Astrocyte (in vitro differentiated cells and primary cell): Measurements from ENCODE around the gene MAPK11. TPM values are rescaled to one million over a fixed set of nuclear protein-coding genes. Genes with fewer than 3 reads are reported as not detected.

Experiments
- DNase-seq: peaks from one replicate; pipeline ENCODE4 v3.0.0-alpha.2; 2010; ENCODE audit warnings: low read depth
- FAIRE-seq: peaks from 2 replicates; lab custom pipeline; 2011; peaks lifted over from hg19 to GRCh38; lab: Jason Lieb, UNC
- H2AFZ ChIP-seq: 2 replicates; pipeline ENCODE4 v1.6.0; 2012; ENCODE audit warnings: low read depth, low read length, inconsistent platforms
- H3K27ac ChIP-seq: 2 replicates; pipeline ENCODE4 v1.5.1; 2011; ENCODE audit warnings: low read depth, low read length, inconsistent platforms
- H3K27me3 ChIP-seq: 2 replicates; pipeline ENCODE4 v1.6.0; 2011; ENCODE audit warnings: low read length, inconsistent platforms; ENCODE audit not compliant: insufficient read depth
- H3K36me3 ChIP-seq: 2 replicates; pipeline ENCODE4 v1.5.1; 2011; ENCODE audit warnings: low read length, inconsistent platforms; ENCODE audit not compliant: insufficient read depth
- H3K4me1 ChIP-seq: 2 replicates; pipeline ENCODE4 v1.5.1; 2011; ENCODE audit warnings: low read length, inconsistent platforms; ENCODE audit not compliant: insufficient read depth
- H3K4me2 ChIP-seq: 2 replicates; pipeline ENCODE4 v1.6.0; 2012; ENCODE audit warnings: low read length, inconsistent platforms
- H3K4me3 ChIP-seq: 2 replicates; pipeline ENCODE4 v1.5.1; 2011; ENCODE audit warnings: low read depth, mild to moderate bottlenecking, low read length, inconsistent platforms; ENCODE audit not compliant: insufficient read depth
- H3K79me2 ChIP-seq: 2 replicates; pipeline ENCODE4 v1.6.0; 2012; ENCODE audit warnings: mild to moderate bottlenecking, low read length, inconsistent platforms; ENCODE audit not compliant: insufficient read depth
- H3K9ac ChIP-seq: 2 replicates; pipeline ENCODE4 v1.6.0; 2012; ENCODE audit warnings: mild to moderate bottlenecking, low read length, inconsistent platforms
- H3K9me3 ChIP-seq: 2 replicates; pipeline ENCODE4 v1.5.1; 2012; ENCODE audit warnings: low read depth, mild to moderate bottlenecking, low read length, inconsistent platforms; ENCODE audit not compliant: insufficient read depth
- H4K20me1 ChIP-seq: 2 replicates; pipeline ENCODE4 v1.6.0; 2012; ENCODE audit warnings: low read length, inconsistent platforms; ENCODE audit not compliant: insufficient read depth
- H3K27ac Mint-ChIP-seq: one replicate; pipeline ENCODE4 v1.8.0; 2021; ENCODE audit warnings: mild to moderate bottlenecking, mixed read lengths; ENCODE audit not compliant: unreplicated experiment
- H3K27me3 Mint-ChIP-seq: one replicate; pipeline ENCODE4 v1.8.0; 2021; ENCODE audit warnings: low read depth, mixed read lengths; ENCODE audit not compliant: unreplicated experiment
- H3K36me3 Mint-ChIP-seq: one replicate; pipeline ENCODE4 v1.8.0; 2021; ENCODE audit warnings: low read depth, mixed read lengths; ENCODE audit not compliant: unreplicated experiment
- H3K4me1 Mint-ChIP-seq: one replicate; pipeline ENCODE4 v1.8.0; 2021; ENCODE audit warnings: low read depth, mixed read lengths; ENCODE audit not compliant: unreplicated experiment
- H3K4me3 Mint-ChIP-seq: one replicate; pipeline ENCODE4 v1.8.0; 2021; ENCODE audit warnings: mild to moderate bottlenecking, moderate library complexity, mixed read lengths; ENCODE audit not compliant: unreplicated experiment
- H3K9me3 Mint-ChIP-seq: one replicate; pipeline ENCODE4 v1.8.0; 2021; ENCODE audit warnings: mild to moderate bottlenecking, mixed read lengths; ENCODE audit not compliant: unreplicated experiment
- CTCF ChIP-seq: IDR thresholded peaks from 2 replicates; pipeline ENCODE4 v1.5.1; 2011; ENCODE audit warnings: low read depth, mild to moderate bottlenecking, inconsistent platforms, low read length, moderate library complexity; ENCODE audit not compliant: insufficient read depth
- EZH2 ChIP-seq: IDR thresholded peaks from 2 replicates; pipeline ENCODE4 v1.6.1; 2012; ENCODE audit warnings: mild to moderate bottlenecking, low read length, inconsistent platforms; ENCODE audit not compliant: insufficient read depth
- total RNA-seq: library from RNA; stranded (reverse); gene quantifications from 2 replicates; pipeline ENCODE4 v1.2.1, GENCODE V29; 2021

Gene MAPK11
- total RNA-seq, 1 donor from 2014 or later, result 19.6 TPM

DNA sequence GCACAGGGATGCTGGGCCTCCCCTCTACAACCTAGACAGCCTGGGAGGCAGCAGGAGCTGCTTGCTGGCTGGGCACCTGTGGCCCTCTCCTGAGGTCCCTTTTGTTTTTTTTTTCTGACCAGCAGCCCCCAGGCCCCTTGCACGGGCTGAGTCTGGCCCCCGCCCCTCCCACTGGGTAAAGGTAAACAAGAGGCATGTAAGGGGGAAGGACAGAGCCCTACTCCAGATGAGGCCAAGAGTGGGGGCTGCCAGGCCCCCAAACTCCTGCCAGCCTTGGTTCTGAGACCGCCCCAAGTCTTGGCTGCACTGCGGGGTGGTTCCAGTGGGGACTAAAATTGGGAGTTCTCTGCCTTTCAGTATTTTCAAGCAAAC, 28.1 kb upstream of the MAPK11 start:
- H3K4me3 ChIP-seq, result no peak overlapping the region
- H3K4me1 Mint-ChIP-seq, result peaks cover 23% of the 10 kb centered on the region

GRCh38 chr22:50297510-50298265, 27.5 kb upstream of the MAPK11 start:
- H3K27ac ChIP-seq, result no peak overlapping the region
- H3K9ac ChIP-seq, result no peak overlapping the region
- DNase-seq (no peak), FAIRE-seq (no peak)
- H3K4me1 Mint-ChIP-seq, result peaks cover 21% of the 10 kb centered on the region
- H3K9me3 Mint-ChIP-seq, result no peaks in the 10 kb centered on the region
- H3K4me3 ChIP-seq, result no peak overlapping the region
- no peak overlapping the region for H3K4me2 ChIP-seq
- peaks cover 90% of the 10 kb centered on the region for H4K20me1 ChIP-seq
- peaks cover 98% of the 10 kb centered on the region for H3K79me2 ChIP-seq
- TF ChIP-seq CTCF (no peak), EZH2 (no peak)
- no peaks in the 10 kb centered on the region for H3K9me3 ChIP-seq
- no peaks in the 10 kb centered on the region for H3K27me3 Mint-ChIP-seq
- H3K36me3 ChIP-seq, result no peaks in the 10 kb centered on the region
- H2AFZ ChIP-seq, result no peak overlapping the region
- H3K27me3 ChIP-seq, result no peaks in the 10 kb centered on the region
- H3K36me3 Mint-ChIP-seq, result peaks cover 2% of the 10 kb centered on the region
- peak overlapping the region; percentile 25 for H3K4me3 Mint-ChIP-seq
- H3K4me1 ChIP-seq, result peaks cover 47% of the 10 kb centered on the region
- H3K27ac Mint-ChIP-seq, result peak overlapping the region; percentile 80

More for the DNA sequence above, 28.1 kb upstream of the MAPK11 start:
- TF ChIP-seq CTCF, result no peak
- TF ChIP-seq EZH2, result no peak
- Histone ChIP-seq H3K27me3 (no peaks in the 10 kb centered on the region), H3K9ac (no peak overlapping the region), H3K36me3 (no peaks in the 10 kb centered on the region), H3K4me2 (no peak overlapping the region), H3K9me3 (no peaks in the 10 kb centered on the region), H3K4me1 (peaks cover 47% of the 10 kb centered on the region), H2AFZ (no peak overlapping the region), H3K27ac (no peak overlapping the region), H3K79me2 (peaks cover 98% of the 10 kb centered on the region), H4K20me1 (peaks cover 90% of the 10 kb centered on the region)
- FAIRE-seq (no peak), DNase-seq (no peak)
- H3K27me3 Mint-ChIP-seq, result no peaks in the 10 kb centered on the region
- no peak overlapping the region for H3K4me3 Mint-ChIP-seq
- peak overlapping the region; percentile 83 for H3K27ac Mint-ChIP-seq
- H3K36me3 Mint-ChIP-seq, result peaks cover 2% of the 10 kb centered on the region
- no peaks in the 10 kb centered on the region for H3K9me3 Mint-ChIP-seq
